Measurements from ENCODE around the gene LCN12. TPM values are rescaled to one million over a fixed set of nuclear protein-coding genes. Genes with fewer than 3 reads are reported as not detected.
A peak's percentile ranks its signal among the peaks of the same experiment; 100 is the strongest.

Gene LCN12
- total RNA-seq, 1 donor from 2014 or later: not detected

DNA sequence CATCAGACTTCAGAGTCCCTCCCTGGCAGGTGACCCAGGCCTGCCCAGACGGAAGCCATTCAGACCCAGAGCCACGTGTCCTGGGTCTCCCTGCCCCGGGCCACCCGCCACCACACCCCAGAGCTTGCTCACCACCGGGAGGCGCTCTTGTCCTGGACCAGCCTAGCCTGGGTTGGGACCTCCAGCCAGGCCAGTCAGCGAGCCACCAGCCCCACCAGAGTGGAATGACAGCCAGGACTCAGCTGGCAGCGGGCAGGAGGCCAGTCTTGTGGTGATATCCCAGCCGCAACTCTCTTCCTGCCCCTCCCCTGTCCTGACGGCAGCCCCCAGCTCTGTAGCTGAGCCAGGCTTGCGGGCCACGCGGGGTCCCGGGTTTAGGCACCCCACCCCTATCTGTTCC lies 23.6 kb downstream of the LCN12 start:
- no peaks in the 10 kb centered on the region for H3K79me2 ChIP-seq (ENCODE audit: low read depth)
- no peak overlapping the region for H3K4me3 ChIP-seq
- Mint-ChIP-seq H3K4me1 (peaks cover 5% of the 10 kb centered on the region), H3K4me3 (peak overlapping the region; percentile 38), H3K27ac (no peak overlapping the region), H3K9me3 (no peaks in the 10 kb centered on the region), H3K27me3 (ENCODE audit: insufficient read depth, low read depth) (peaks cover 7% of the 10 kb centered on the region), H3K36me3 (no peaks in the 10 kb centered on the region)
- no peak overlapping the region for H3K27ac ChIP-seq
- no peaks in the 10 kb centered on the region for H4K20me1 ChIP-seq (ENCODE audit: low read depth)
- H3K4me2 ChIP-seq: no peak overlapping the region
- H3K36me3 ChIP-seq: no peaks in the 10 kb centered on the region
- no peak overlapping the region for H3K9ac ChIP-seq
- TF ChIP-seq EZH2 (IDR thresholded peaks at IDR 0.05) (no peak), EZH2phosphoT487 (IDR thresholded peaks at IDR 0.05) (no peak)
- TF ChIP-seq, protein P1, sequence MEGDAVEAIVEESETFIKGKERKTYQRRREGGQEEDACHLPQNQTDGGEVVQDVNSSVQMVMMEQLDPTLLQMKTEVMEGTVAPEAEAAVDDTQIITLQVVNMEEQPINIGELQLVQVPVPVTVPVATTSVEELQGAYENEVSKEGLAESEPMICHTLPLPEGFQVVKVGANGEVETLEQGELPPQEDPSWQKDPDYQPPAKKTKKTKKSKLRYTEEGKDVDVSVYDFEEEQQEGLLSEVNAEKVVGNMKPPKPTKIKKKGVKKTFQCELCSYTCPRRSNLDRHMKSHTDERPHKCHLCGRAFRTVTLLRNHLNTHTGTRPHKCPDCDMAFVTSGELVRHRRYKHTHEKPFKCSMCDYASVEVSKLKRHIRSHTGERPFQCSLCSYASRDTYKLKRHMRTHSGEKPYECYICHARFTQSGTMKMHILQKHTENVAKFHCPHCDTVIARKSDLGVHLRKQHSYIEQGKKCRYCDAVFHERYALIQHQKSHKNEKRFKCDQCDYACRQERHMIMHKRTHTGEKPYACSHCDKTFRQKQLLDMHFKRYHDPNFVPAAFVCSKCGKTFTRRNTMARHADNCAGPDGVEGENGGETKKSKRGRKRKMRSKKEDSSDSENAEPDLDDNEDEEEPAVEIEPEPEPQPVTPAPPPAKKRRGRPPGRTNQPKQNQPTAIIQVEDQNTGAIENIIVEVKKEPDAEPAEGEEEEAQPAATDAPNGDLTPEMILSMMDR (IDR thresholded peaks at IDR 0.05): peak; percentile 40
- DNase-seq (ENCODE audit: low spot score): peak; percentile 37
- H3F3A ChIP-seq (ENCODE audit: low read depth): peaks cover 11% of the 10 kb centered on the region
- H3K27me3 ChIP-seq: peaks cover 17% of the 10 kb centered on the region
- H2AFZ ChIP-seq (replicated peaks): no peak overlapping the region
- peaks cover 7% of the 10 kb centered on the region for H3K4me1 ChIP-seq
- no peaks in the 10 kb centered on the region for H3K9me3 ChIP-seq (ENCODE audit: low read depth)

DNA sequence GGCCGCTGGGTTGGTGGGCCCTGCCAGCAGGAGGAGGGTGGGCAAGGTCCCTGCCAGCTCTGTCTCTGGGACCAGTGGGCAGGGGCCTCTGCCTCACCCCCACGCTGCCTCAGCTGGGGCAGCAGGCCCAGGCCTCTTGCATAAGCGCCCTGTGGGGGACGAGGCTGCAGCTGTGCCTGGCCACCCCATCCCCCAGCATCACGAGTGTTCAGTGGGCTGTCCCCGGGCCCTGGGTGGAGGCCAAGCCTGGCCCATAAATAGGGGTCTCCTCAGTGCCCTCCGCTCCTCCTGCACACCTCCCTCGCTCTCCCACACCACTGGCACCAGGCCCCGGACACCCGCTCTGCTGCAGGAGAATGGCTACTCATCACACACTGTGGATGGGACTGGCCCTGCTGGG lies 25.1 kb downstream of the LCN12 start, which contains the start of gene PTGDS:
Gene PTGDS, plus strand, starts transcription at position 282 of the 400 bp plus-strand sequence. Its CDS starts 75 bp downstream, at position 357.
- H3F3A ChIP-seq (ENCODE audit: low read depth): peaks cover 11% of the 10 kb centered on the region
- peak within 1 kb of the TSS; percentile 57 for H3K4me3 ChIP-seq
- H3K79me2 ChIP-seq (ENCODE audit: low read depth): no peaks in the 10 kb centered on the region
- peaks cover 6% of the 10 kb centered on the region for H3K4me1 Mint-ChIP-seq
- H2AFZ ChIP-seq (replicated peaks): peak within 1 kb of the TSS; percentile 70
- H3K9me3 Mint-ChIP-seq: no peaks in the 10 kb centered on the region
- TF ChIP-seq EZH2 (IDR thresholded peaks at IDR 0.05) (no peak), EZH2phosphoT487 (IDR thresholded peaks at IDR 0.05) (no peak)
- TF ChIP-seq, protein P1 (IDR thresholded peaks at IDR 0.05): no peak
- peaks cover 17% of the 10 kb centered on the region for H3K27me3 ChIP-seq
- H3K36me3 Mint-ChIP-seq: no peaks in the 10 kb centered on the region
- H3K27ac ChIP-seq: no peak within 1 kb of the TSS
- H3K27me3 Mint-ChIP-seq (ENCODE audit: insufficient read depth, low read depth): peaks cover 6% of the 10 kb centered on the region
- H3K36me3 ChIP-seq: no peaks in the 10 kb centered on the region
- H3K4me2 ChIP-seq: peak within 1 kb of the TSS; percentile 97
- H4K20me1 ChIP-seq (ENCODE audit: low read depth): no peaks in the 10 kb centered on the region
- peaks cover 7% of the 10 kb centered on the region for H3K4me1 ChIP-seq
- no peak within 1 kb of the TSS for H3K9ac ChIP-seq
- H3K27ac Mint-ChIP-seq: no peak within 1 kb of the TSS
- H3K9me3 ChIP-seq (ENCODE audit: low read depth): no peaks in the 10 kb centered on the region
- peak within 1 kb of the TSS; percentile 66 for H3K4me3 Mint-ChIP-seq
- no peak for DNase-seq (ENCODE audit: low spot score)

DNA sequence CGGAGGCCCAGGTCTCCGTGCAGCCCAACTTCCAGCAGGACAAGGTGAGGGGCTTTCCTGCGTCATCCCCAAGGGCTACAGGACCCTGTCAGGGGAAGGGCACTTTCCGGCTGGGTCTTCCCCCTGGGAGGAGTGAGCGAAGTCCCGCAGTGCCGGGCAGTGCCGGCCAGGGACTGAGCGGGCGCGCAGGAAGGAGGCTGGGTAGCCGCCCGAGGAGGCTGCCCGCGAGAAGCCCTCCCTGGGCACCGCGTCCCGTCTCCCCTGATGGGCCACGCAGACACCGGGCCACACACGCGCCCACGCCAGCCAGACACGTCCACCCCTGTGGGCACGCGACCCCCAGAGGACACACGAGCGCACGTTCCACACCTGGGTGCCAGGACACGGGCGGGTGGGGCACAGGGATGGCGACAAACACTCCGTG lies 25.6 kb downstream of the LCN12 start:
- peaks cover 11% of the 10 kb centered on the region for H3F3A ChIP-seq (ENCODE audit: low read depth)
- Mint-ChIP-seq H3K27ac (no peak overlapping the region), H3K4me1 (peaks cover 6% of the 10 kb centered on the region), H3K9me3 (no peaks in the 10 kb centered on the region), H3K4me3 (peak overlapping the region; percentile 66), H3K27me3 (ENCODE audit: insufficient read depth, low read depth) (peaks cover 6% of the 10 kb centered on the region), H3K36me3 (no peaks in the 10 kb centered on the region)
- peaks cover 17% of the 10 kb centered on the region for H3K27me3 ChIP-seq
- TF ChIP-seq EZH2phosphoT487 (IDR thresholded peaks at IDR 0.05) (no peak), EZH2 (IDR thresholded peaks at IDR 0.05) (peak; percentile 26)
- TF ChIP-seq, protein P1 (IDR thresholded peaks at IDR 0.05): no peak
- peak; percentile 53 for DNase-seq (ENCODE audit: low spot score)
- H3K4me1 ChIP-seq: peaks cover 7% of the 10 kb centered on the region
- H3K9ac ChIP-seq: no peak overlapping the region
- H3K36me3 ChIP-seq: no peaks in the 10 kb centered on the region
- no peaks in the 10 kb centered on the region for H3K9me3 ChIP-seq (ENCODE audit: low read depth)
- H2AFZ ChIP-seq (replicated peaks): peak overlapping the region; percentile 70
- H3K4me2 ChIP-seq: peak overlapping the region; percentile 97
- H3K27ac ChIP-seq: no peak overlapping the region
- H4K20me1 ChIP-seq (ENCODE audit: low read depth): no peaks in the 10 kb centered on the region
- no peaks in the 10 kb centered on the region for H3K79me2 ChIP-seq (ENCODE audit: low read depth)
- peak overlapping the region; percentile 57 for H3K4me3 ChIP-seq

All from neural progenitor cell (in vitro differentiated cells).